H1 (cell line): ENCODE results near the gene UBE2E1. TPM values are rescaled to one million over a fixed set of nuclear protein-coding genes. Genes with fewer than 3 reads are reported as not detected.

ENCODE experiments used
- CTCF ChIA-PET: fragments of 300-600 bp; sonication (Branson Sonifier 250); formaldehyde crosslinking; loops from one replicate; lab custom pipeline; 2021; ENCODE audit not compliant: partially characterized antibody; lab: Charles Lee
- POLR2A ChIA-PET: fragments of 300-600 bp; sonication (Branson Sonifier 250); formaldehyde crosslinking; loops from one replicate; lab custom pipeline; 2021; ENCODE audit warnings: inconsistent platforms; ENCODE audit not compliant: partially characterized antibody; lab: Charles Lee
- DNase-seq, 2 experiments: peaks; one replicate each; pipeline versions ENCODE4 v3.0.0 to v3.0.0-alpha.2; 2010 to 2022; ENCODE audit warnings: low spot score in 2 of 2, low read depth in 1 of 2, mixed read lengths in 1 of 2
- FAIRE-seq: peaks from 2 replicates; lab custom pipeline; 2011; peaks lifted over from hg19 to GRCh38; lab: Jason Lieb, UNC
- H2AFZ ChIP-seq: 2 replicates; pipeline ENCODE4 v1.8.1; 2012; ENCODE audit warnings: low read length, inconsistent platforms
- H2AK5ac ChIP-seq: 2 replicates; pipeline ENCODE4 v1.6.1; 2013; ENCODE audit warnings: low read depth, low read length
- H2BK120ac ChIP-seq: replicated peaks from 2 replicates; pipeline ENCODE3; 2013; ENCODE audit warnings: low read depth, low read length, inconsistent platforms
- H2BK12ac ChIP-seq: 2 replicates; pipeline ENCODE4 v1.6.1; 2013; ENCODE audit warnings: low read depth, low read length
- H2BK15ac ChIP-seq: 2 replicates; pipeline ENCODE4 v1.6.1; 2013; ENCODE audit warnings: low read length
- H2BK20ac ChIP-seq: 2 replicates; pipeline ENCODE4 v1.6.1; 2013; ENCODE audit warnings: low read length
- H2BK5ac ChIP-seq: 2 replicates; pipeline ENCODE4 v1.6.1; 2013; ENCODE audit warnings: low read depth, low read length
- H3K14ac ChIP-seq: 2 replicates; pipeline ENCODE4 v1.6.1; 2013; ENCODE audit warnings: inconsistent platforms; ENCODE audit not compliant: insufficient read length
- H3K18ac ChIP-seq: 2 replicates; pipeline ENCODE4 v1.6.1; 2013; ENCODE audit warnings: low read length; ENCODE audit errors: extremely low read depth
- H3K23ac ChIP-seq: 2 replicates; pipeline ENCODE4 v1.6.1; 2013; ENCODE audit warnings: inconsistent platforms; ENCODE audit not compliant: insufficient read length
- H3K23me2 ChIP-seq: 2 replicates; pipeline ENCODE4 v1.6.1; 2013; ENCODE audit warnings: low read depth, low read length
- H3K27ac ChIP-seq: 2 replicates; pipeline ENCODE4 v1.6.1; 2011; ENCODE audit warnings: low read depth, low read length, inconsistent platforms
- H3K27me3 ChIP-seq, 4 experiments: replicated peaks in 1 of 4; 1 replicate in 1 of 4; 2 replicates in 3 of 4; pipeline versions ENCODE4 v1.6.1 to v1.8.1; 2011 to 2013; ENCODE audit warnings: low read length in 3 of 4, mild to moderate bottlenecking in 3 of 4, inconsistent platforms in 2 of 4, mixed read lengths in 2 of 4, moderate library complexity in 1 of 4; ENCODE audit not compliant: control insufficient read depth in 3 of 4, insufficient read depth in 3 of 4; ENCODE audit errors: extremely low read depth in 1 of 4
- H3K36me3 ChIP-seq, 4 experiments: 2 replicates each; pipeline versions ENCODE4 v1.6.1 to v1.8.1; 2011 to 2013; ENCODE audit warnings: mild to moderate bottlenecking in 4 of 4, low read length in 3 of 4, moderate library complexity in 2 of 4, control low read depth in 1 of 4, inconsistent platforms in 1 of 4; ENCODE audit not compliant: insufficient read depth in 4 of 4, control insufficient read depth in 2 of 4
- H3K4ac ChIP-seq: replicated peaks from 2 replicates; pipeline ENCODE3; 2013; ENCODE audit warnings: low read length, low read depth, mixed read lengths, inconsistent platforms; ENCODE audit not compliant: insufficient read length
- H3K4me1 ChIP-seq, 4 experiments: replicated peaks in 1 of 4; 1 replicate in 1 of 4; 2 replicates in 3 of 4; pipeline versions ENCODE4 v1.6.1 to v1.8.1; 2011 to 2013; ENCODE audit warnings: low read length in 3 of 4, inconsistent platforms in 2 of 4, mixed read lengths in 1 of 4; ENCODE audit not compliant: insufficient read depth in 4 of 4, control insufficient read depth in 3 of 4
- H3K4me2 ChIP-seq, 2 experiments: 2 replicates each; pipeline versions ENCODE4 v1.6.1 to v1.8.1; 2011 to 2013; ENCODE audit warnings: low read depth in 2 of 2, low read length in 2 of 2, control low read depth in 1 of 2, inconsistent platforms in 1 of 2, mild to moderate bottlenecking in 1 of 2; ENCODE audit not compliant: insufficient read depth in 1 of 2
- H3K4me3 ChIP-seq, 4 experiments: fragments of 200-600, 300-600 bp in 1 of 4; sonication (generic), shearing (Covaris generic), sonication (Bioruptor Twin) in 1 of 4; 2 replicates each; pipeline versions ENCODE4 v1.5.1 to v1.8.1; 2011 to 2016; ENCODE audit warnings: low read length in 4 of 4, low read depth in 3 of 4, control low read depth in 2 of 4, inconsistent platforms in 2 of 4, mild to moderate bottlenecking in 2 of 4, mixed read lengths in 1 of 4, moderate library complexity in 1 of 4; ENCODE audit not compliant: insufficient read depth in 2 of 4; ENCODE audit errors: extremely low read depth in 1 of 4
- H3K56ac ChIP-seq: replicated peaks from 2 replicates; pipeline ENCODE3; 2013; ENCODE audit warnings: low read depth, mild to moderate bottlenecking, mixed read lengths, low read length, inconsistent platforms; ENCODE audit not compliant: insufficient read length
- H3K79me1 ChIP-seq: 2 replicates; pipeline ENCODE4 v1.6.1; 2013; ENCODE audit warnings: low read depth, low read length, control low read depth
- H3K79me2 ChIP-seq, 2 experiments: 2 replicates each; pipeline versions ENCODE4 v1.6.1 to v1.8.1; 2012 to 2013; ENCODE audit warnings: low read length in 2 of 2, mild to moderate bottlenecking in 2 of 2, inconsistent platforms in 1 of 2; ENCODE audit not compliant: insufficient read depth in 2 of 2, control insufficient read depth in 1 of 2
- H3K9ac ChIP-seq, 4 experiments: replicated peaks in 1 of 4; 1 replicate in 1 of 4; 2 replicates in 3 of 4; pipeline versions ENCODE4 v1.6.1 to v1.8.1; 2011 to 2013; ENCODE audit warnings: low read depth in 3 of 4, low read length in 3 of 4, control low read depth in 2 of 4, mild to moderate bottlenecking in 2 of 4, moderate library complexity in 2 of 4, inconsistent platforms in 1 of 4; ENCODE audit errors: extremely low read depth in 1 of 4
- H3K9me3 ChIP-seq, 2 experiments: 2 replicates each; pipeline versions ENCODE4 v1.6.1 to v1.8.1; 2012 to 2013; ENCODE audit warnings: mild to moderate bottlenecking in 2 of 2, moderate library complexity in 2 of 2, control low read depth in 1 of 2, inconsistent platforms in 1 of 2, low read depth in 1 of 2, low read length in 1 of 2, mixed read lengths in 1 of 2; ENCODE audit not compliant: insufficient read depth in 2 of 2
- H4K20me1 ChIP-seq, 2 experiments: replicated peaks in 1 of 2; 2 replicates each; pipeline versions ENCODE3 to v1.8.1; 2011 to 2013; ENCODE audit warnings: inconsistent platforms in 2 of 2, low read length in 2 of 2, mild to moderate bottlenecking in 1 of 2; ENCODE audit not compliant: insufficient read depth in 2 of 2, control insufficient read depth in 1 of 2
- H4K5ac ChIP-seq: 2 replicates; pipeline ENCODE4 v1.6.1; 2013; ENCODE audit warnings: low read length, low read depth, mixed read lengths, inconsistent platforms; ENCODE audit not compliant: insufficient read length
- H4K8ac ChIP-seq: 2 replicates; pipeline ENCODE4 v1.8.0; 2013; ENCODE audit warnings: mild to moderate bottlenecking, moderate library complexity, low read length, inconsistent platforms; ENCODE audit not compliant: insufficient read depth; ENCODE audit errors: extremely low read depth
- H4K91ac ChIP-seq: replicated peaks from 2 replicates; pipeline ENCODE3; 2013; ENCODE audit warnings: low read length, mixed read lengths, inconsistent platforms; ENCODE audit not compliant: insufficient read length
- E2F6 ChIP-seq: IDR thresholded peaks from 2 replicates; pipeline ENCODE4 v1.6.1; 2012; ENCODE audit warnings: inconsistent platforms
- EGR1 ChIP-seq: IDR thresholded peaks from 2 replicates; pipeline ENCODE4 v1.6.1; 2011; ENCODE audit warnings: low read depth, low read length, borderline replicate concordance
- HDAC6 ChIP-seq: IDR thresholded peaks from one replicate; pipeline ENCODE4 v1.7.1; 2012; ENCODE audit warnings: low read depth, mild to moderate bottlenecking, inconsistent platforms, low read length, moderate library complexity
- NRF1 ChIP-seq: IDR thresholded peaks from 2 replicates; pipeline ENCODE4 v1.6.1; 2011; ENCODE audit warnings: mild to moderate bottlenecking, low read depth, low read length, improper control_type of control experiment
- POLR2A ChIP-seq, 2 experiments: IDR thresholded peaks; 1 replicate in 1 of 2; 2 replicates in 1 of 2; pipeline ENCODE4 v1.6.1; 2011; ENCODE audit warnings: low read depth in 2 of 2, low read length in 2 of 2, mild to moderate bottlenecking in 2 of 2; ENCODE audit errors: control extremely low read depth in 1 of 2
- RAD21 ChIP-seq, 2 experiments: IDR thresholded peaks in 1 of 2; conservative IDR thresholded peaks in 1 of 2; 2 replicates each; pipeline ENCODE4 v1.6.1; 2011; ENCODE audit warnings: low read depth in 2 of 2, low read length in 2 of 2, improper control_type of control experiment in 1 of 2, inconsistent platforms in 1 of 2, mild to moderate bottlenecking in 1 of 2, moderate library complexity in 1 of 2
- TBP ChIP-seq: IDR thresholded peaks from 2 replicates; pipeline ENCODE4 v1.6.1; 2011; ENCODE audit warnings: low read depth, low read length, improper control_type of control experiment
- WGBS, 2 experiments: shearing (Covaris generic) in 1 of 2; methylation state at CpG; one replicate each; pipeline versions ENCODE4 v1.1.6 to v1.1.7; 2013 to 2015; ENCODE audit warnings: low lambda C conversion rate in 2 of 2, mixed read lengths in 2 of 2, inconsistent platforms in 1 of 2, low coverage in 1 of 2, missing lambda C conversion rate in 1 of 2; ENCODE audit not compliant: insufficient replicate concordance in 2 of 2, insufficient coverage in 1 of 2, insufficient read length in 1 of 2; ENCODE audit errors: extremely low coverage in 1 of 2, missing lambda C conversion rate in 1 of 2; 5-methylcytosine and 5-hydroxymethylcytosine counted together
- polyA plus RNA-seq, 7 experiments: library from polyadenylated mRNA; depleted of rRNA in 3 of 7; stranded (reverse) in 5 of 7; unstranded in 2 of 7; fragments of >200 nt in 5 of 7; fragments of 200-250 nt in 2 of 7; gene quantifications; 1 replicate in 5 of 7; 2 replicates in 1 of 7; 4 replicates in 1 of 7; pipeline versions ENCODE4 v1.2.1 to v1.2.3, GENCODE V29; 2011 to 2013; ENCODE audit warnings: missing spikeins in 2 of 7, mixed read lengths in 2 of 7
- total RNA-seq: library from RNA; stranded (reverse); fragmentation: NEBNext Ultra II Directional; extraction: Animal tissue kit (Norgen Biotek cat#: 25700); gene quantifications from 2 replicates; pipeline ENCODE4 v1.2.1, GENCODE V29; 2021
- TF ChIP-seq, protein P1 (sequence below), 3 experiments: IDR thresholded peaks; 1 replicate in 2 of 3; 2 replicates in 1 of 3; pipeline versions ENCODE4 v1.5.1 to v1.6.1; 2011; ENCODE audit warnings: low read length in 3 of 3, mild to moderate bottlenecking in 3 of 3, inconsistent platforms in 2 of 3, low read depth in 1 of 3, moderate library complexity in 1 of 3; ENCODE audit not compliant: insufficient read depth in 1 of 3; ENCODE audit errors: control extremely low read depth in 1 of 3

The UBE2E1 gene
- total and polyA plus RNA-seq, 2 of the 8 experiments (the other 6 are each of a cell fraction or from before 2014, with no cell fraction given), result 109 to 141 TPM

DNA sequence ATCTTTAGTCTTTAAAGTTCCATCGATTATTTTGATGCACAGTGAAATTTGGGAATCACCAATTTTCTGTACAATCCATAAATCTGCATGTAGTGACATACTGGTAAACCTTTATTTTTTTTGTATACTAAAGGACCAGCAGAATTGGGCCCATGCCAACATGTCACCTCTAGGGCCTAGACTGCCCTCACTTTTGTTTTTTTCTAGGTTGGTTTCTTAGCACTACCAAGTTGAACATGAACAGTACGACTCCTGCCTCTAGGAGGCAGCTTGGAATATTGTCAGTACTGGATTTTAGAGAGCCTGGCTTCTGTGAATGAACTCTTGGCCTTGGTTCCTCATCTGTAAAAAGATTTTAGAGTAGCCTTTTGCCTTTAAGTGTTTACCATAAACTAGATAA lies 78.7 kb downstream of the UBE2E1 start:
- H4K5ac ChIP-seq, result no peak overlapping the region
- H3K27ac ChIP-seq, result no peak overlapping the region
- no peak overlapping the region for H3K23ac ChIP-seq
- H2AFZ ChIP-seq, result no peak overlapping the region
- FAIRE-seq (no peak), DNase-seq (no peak)
- H4K91ac ChIP-seq, result no peak overlapping the region
- ChIA-PET CTCF (interaction anchor here (0.9 to 3.4 kb wide), 10 partner anchors 9 to 173 kb away, joined by 3 to 15 read pairs (median 6); partner anchors contain the start of genes NKIRAS1 and RPL15), POLR2A (interaction anchor here (0.7 to 4.7 kb wide), 4 partner anchors 10 to 37 kb away, joined by 3 to 45 read pairs (median 3); partner anchors contain the start of genes NKIRAS1 and RPL15)
- no peak overlapping the region for H3K4ac ChIP-seq
- no peak overlapping the region for H2BK20ac ChIP-seq
- no peak overlapping the region for H3K18ac ChIP-seq
- H3K9ac ChIP-seq, result no peak overlapping the region
- H2BK120ac ChIP-seq, result no peak overlapping the region
- H2BK12ac ChIP-seq, result no peak overlapping the region
- H3K56ac ChIP-seq, result no peak overlapping the region
- H3K36me3 ChIP-seq, result peaks cover 0 to 11% (median 1%) of the 10 kb centered on the region in 4 experiments; a peak in 4 of 8 replicates
- H2BK5ac ChIP-seq, result no peak overlapping the region
- H3K4me2 ChIP-seq, result no peak overlapping the region
- no peak overlapping the region for H2BK15ac ChIP-seq
- H2AK5ac ChIP-seq, result no peak overlapping the region
- peaks cover 0 to 6% of the 10 kb centered on the region in 2 experiments; a peak in 1 of 4 replicates for H3K9me3 ChIP-seq
- no peaks in the 10 kb centered on the region for H3K4me1 ChIP-seq
- H4K8ac ChIP-seq, result no peak overlapping the region
- H3K23me2 ChIP-seq, result no peaks in the 10 kb centered on the region
- H3K79me2 ChIP-seq, result peaks cover 0 to 38% of the 10 kb centered on the region in 2 experiments; a peak in 2 of 4 replicates
- H4K20me1 ChIP-seq, result peaks cover 5 to 6% of the 10 kb centered on the region in 2 experiments
- no peak overlapping the region for H3K14ac ChIP-seq
- TF ChIP-seq POLR2A (IDR thresholded peaks at IDR 0.05; ENCODE audit: control extremely low read depth in 1 of 2, low read depth in 2 of 2, low read length in 2 of 2), result no peak
- TF ChIP-seq TBP, result no peak
- TF ChIP-seq HDAC6, result no peak
- no peak for TF ChIP-seq E2F6
- peak; percentile 8 to 19; a peak in 2 of 4 replicates for TF ChIP-seq RAD21 (IDR thresholded peaks at IDR 0.05 in 1 of 2, conservative IDR thresholded peaks at IDR 0.05 in 1 of 2; ENCODE audit: low read depth in 2 of 2, low read length in 2 of 2)
- TF ChIP-seq, protein P1, sequence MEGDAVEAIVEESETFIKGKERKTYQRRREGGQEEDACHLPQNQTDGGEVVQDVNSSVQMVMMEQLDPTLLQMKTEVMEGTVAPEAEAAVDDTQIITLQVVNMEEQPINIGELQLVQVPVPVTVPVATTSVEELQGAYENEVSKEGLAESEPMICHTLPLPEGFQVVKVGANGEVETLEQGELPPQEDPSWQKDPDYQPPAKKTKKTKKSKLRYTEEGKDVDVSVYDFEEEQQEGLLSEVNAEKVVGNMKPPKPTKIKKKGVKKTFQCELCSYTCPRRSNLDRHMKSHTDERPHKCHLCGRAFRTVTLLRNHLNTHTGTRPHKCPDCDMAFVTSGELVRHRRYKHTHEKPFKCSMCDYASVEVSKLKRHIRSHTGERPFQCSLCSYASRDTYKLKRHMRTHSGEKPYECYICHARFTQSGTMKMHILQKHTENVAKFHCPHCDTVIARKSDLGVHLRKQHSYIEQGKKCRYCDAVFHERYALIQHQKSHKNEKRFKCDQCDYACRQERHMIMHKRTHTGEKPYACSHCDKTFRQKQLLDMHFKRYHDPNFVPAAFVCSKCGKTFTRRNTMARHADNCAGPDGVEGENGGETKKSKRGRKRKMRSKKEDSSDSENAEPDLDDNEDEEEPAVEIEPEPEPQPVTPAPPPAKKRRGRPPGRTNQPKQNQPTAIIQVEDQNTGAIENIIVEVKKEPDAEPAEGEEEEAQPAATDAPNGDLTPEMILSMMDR (IDR thresholded peaks at IDR 0.05; ENCODE audit: control extremely low read depth in 1 of 3, insufficient read depth in 1 of 3, low read depth in 1 of 3, low read length in 3 of 3), result peak in 2 of 3 experiments; percentile 28 to 44; a peak in 2 of 4 replicates
- TF ChIP-seq EGR1, result no peak
- no peak for TF ChIP-seq NRF1
- no peak overlapping the region for H3K4me3 ChIP-seq
- H3K79me1 ChIP-seq, result peaks cover 4% of the 10 kb centered on the region
- H3K27me3 ChIP-seq, result no peaks in the 10 kb centered on the region
- 87% methylated on average over 2 of the region's 2 CpGs; no CpG with 5 or more reads in 1 of the 2 experiments for WGBS, 2 experiments
